ENCODE results near the gene C20orf173. TPM values are rescaled to one million over a fixed set of nuclear protein-coding genes. Genes with fewer than 3 reads are reported as not detected.
A peak's percentile ranks its signal among the peaks of the same experiment; 100 is the strongest.

Gene C20orf173, protein sequence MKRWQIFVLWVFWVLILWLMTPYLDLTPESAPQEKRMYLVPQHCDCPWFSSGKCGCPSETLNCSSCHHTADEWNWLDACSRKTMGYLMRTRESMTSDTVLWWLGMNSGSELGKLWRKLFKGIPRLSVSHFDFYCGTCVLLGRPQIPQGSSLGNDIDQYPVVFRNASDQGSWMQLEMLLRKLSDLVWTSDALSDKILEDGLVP
- not detected for total RNA-seq

DNA sequence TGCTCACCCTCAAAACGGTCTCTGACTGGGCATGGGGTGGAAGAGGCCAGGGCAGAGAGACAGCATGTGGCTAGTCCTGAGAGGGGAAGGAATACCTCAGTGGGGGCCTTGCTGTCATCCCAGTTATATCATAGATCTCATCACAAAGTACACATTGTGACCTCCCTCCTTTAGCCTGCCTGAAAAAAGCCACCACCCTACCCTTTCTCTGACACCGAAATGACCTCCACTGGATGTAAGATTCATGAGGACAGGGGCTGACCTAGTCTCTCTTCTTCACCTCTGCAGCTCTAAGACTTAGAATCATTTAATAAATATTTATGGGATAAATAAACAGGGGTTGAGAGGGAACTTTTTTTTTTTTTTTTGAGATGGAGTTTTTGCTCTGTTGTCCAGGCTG, at the start of gene C20orf173:
Gene C20orf173 (minus strand): TSS at position 101 of the 400 bp plus-strand sequence. CDS start 279 bp downstream, outside the sequence.
- Mint-ChIP-seq H3K27ac (no peak within 1 kb of the TSS), H3K36me3 (no peaks in the 10 kb centered on the region), H3K4me3 (no peak within 1 kb of the TSS), H3K4me1 (no peaks in the 10 kb centered on the region), H3K27me3 (no peaks in the 10 kb centered on the region), H3K9me3 (no peaks in the 10 kb centered on the region)
- no peak for DNase-seq

DNA sequence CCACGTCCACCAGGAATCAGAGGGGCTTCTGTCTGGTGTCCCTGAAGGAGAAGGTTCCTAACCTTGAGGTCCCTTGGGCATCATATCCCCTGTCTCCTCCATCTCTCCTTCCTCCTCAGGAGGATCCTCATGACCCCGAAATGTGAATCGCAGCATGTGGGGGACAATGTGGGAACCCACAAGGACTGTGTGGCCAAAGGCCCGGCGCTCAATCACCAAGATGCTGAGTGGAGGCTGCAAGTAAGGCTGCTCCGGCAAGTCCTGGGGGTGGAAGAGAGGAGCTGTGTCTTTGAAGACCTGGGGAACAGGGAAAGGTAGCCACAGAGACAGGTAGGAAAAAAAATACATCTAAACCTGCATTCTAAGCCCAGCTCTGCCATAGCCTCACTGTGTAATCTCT, 49.7 kb upstream of the C20orf173 start:
- H3K4me3 Mint-ChIP-seq, result no peak overlapping the region
- H3K4me1 Mint-ChIP-seq, result no peaks in the 10 kb centered on the region
- no peaks in the 10 kb centered on the region for H3K36me3 Mint-ChIP-seq
- no peak overlapping the region for H3K27ac Mint-ChIP-seq
- no peak for DNase-seq
- peaks cover 2% of the 10 kb centered on the region for H3K9me3 Mint-ChIP-seq
- peaks cover 6% of the 10 kb centered on the region for H3K27me3 Mint-ChIP-seq

DNA sequence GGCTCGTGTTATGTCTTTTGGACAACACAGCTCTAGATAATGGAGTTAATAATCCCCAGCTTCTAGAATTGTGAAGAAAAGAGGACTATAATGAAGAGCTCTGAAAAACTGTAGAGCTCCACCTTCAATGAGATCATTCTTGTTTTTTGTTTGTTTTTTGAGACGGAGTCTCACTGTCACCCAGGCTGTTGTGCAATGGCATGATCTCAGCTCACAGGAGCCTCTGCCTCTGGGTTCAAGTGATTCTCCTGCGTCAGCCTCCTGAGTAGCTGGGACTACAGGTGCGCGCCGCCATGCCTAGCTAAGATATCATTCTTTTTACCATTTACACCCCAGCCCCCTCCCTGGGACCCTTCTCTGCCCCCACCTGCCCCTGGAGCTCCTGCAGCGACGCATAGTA, 49.0 kb upstream of the C20orf173 start:
- H3K27me3 Mint-ChIP-seq, result peaks cover 6% of the 10 kb centered on the region
- H3K4me3 Mint-ChIP-seq, result no peak overlapping the region
- H3K4me1 Mint-ChIP-seq, result no peaks in the 10 kb centered on the region
- no peak overlapping the region for H3K27ac Mint-ChIP-seq
- no peaks in the 10 kb centered on the region for H3K36me3 Mint-ChIP-seq
- H3K9me3 Mint-ChIP-seq, result peaks cover 2% of the 10 kb centered on the region
- DNase-seq, result no peak

DNA sequence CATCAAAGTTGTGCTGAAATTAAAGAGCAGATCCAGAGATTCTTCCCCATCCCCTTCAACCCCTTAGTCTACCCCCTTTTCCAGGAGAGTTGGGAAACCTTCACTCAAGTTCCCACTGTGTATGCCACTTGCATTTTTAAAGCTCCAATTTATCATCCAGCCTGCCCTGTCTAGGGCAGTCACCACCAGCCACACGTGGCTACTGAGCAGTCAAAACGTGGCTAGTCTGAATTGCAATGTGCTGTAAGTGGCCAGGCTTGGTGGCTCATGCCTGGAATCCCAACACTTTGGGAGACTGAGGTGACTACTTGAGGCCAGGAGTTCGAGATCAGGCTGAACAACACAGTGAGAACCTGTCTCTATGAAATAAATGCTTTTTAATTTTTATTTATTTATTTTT, 47.4 kb upstream of the C20orf173 start:
- Mint-ChIP-seq H3K9me3 (peaks cover 9% of the 10 kb centered on the region), H3K27me3 (peaks cover 6% of the 10 kb centered on the region), H3K4me1 (no peaks in the 10 kb centered on the region), H3K36me3 (peaks cover 6% of the 10 kb centered on the region), H3K27ac (no peak overlapping the region), H3K4me3 (no peak overlapping the region)
- no peak for DNase-seq

DNA sequence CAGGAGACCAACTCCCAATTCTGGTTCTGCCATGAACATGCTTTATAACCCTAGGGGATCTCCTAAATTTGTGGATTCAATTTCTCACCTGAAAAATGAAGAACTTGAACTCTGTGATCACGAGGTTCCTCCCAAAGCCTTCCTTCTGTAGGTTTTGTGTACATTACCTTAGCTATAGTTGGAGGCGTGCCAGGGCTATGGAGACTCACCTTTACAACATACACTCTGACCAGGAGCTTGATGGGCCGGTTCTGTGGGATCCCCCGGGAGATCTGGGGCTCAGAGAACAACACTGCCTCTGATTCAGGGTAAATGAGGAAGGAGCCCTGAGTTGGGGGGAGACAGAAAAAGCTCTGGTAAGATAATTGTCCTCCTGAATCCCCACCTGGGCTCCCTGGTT, 46.5 kb upstream of the C20orf173 start:
- no peak overlapping the region for H3K4me3 Mint-ChIP-seq
- DNase-seq, result no peak
- peaks cover 9% of the 10 kb centered on the region for H3K9me3 Mint-ChIP-seq
- H3K27ac Mint-ChIP-seq, result no peak overlapping the region
- no peaks in the 10 kb centered on the region for H3K4me1 Mint-ChIP-seq
- peaks cover 6% of the 10 kb centered on the region for H3K36me3 Mint-ChIP-seq
- peaks cover 6% of the 10 kb centered on the region for H3K27me3 Mint-ChIP-seq

DNA sequence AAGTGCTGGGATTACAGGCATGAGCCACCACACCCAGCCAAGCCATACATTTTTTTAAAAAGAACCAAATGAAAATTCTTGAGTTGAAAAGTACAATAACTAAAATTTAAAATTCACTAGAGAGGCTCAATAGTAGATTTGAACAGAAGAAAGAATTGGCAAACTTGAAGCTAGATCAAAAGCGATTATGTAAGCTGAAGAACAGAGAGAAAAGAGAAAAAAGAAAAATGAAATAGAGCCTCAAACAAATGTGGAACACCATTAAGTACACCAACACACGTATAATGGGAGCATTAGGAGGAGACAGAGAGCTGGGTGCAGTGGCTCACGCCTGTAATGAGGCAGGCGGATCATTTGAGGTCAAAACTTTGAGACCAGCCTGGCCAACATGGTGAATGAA, 43.4 kb upstream of the C20orf173 start:
- H3K9me3 Mint-ChIP-seq, result peaks cover 9% of the 10 kb centered on the region
- H3K27ac Mint-ChIP-seq, result no peak overlapping the region
- no peak for DNase-seq
- peaks cover 6% of the 10 kb centered on the region for H3K36me3 Mint-ChIP-seq
- peaks cover 6% of the 10 kb centered on the region for H3K27me3 Mint-ChIP-seq
- no peak overlapping the region for H3K4me3 Mint-ChIP-seq
- no peaks in the 10 kb centered on the region for H3K4me1 Mint-ChIP-seq

DNA sequence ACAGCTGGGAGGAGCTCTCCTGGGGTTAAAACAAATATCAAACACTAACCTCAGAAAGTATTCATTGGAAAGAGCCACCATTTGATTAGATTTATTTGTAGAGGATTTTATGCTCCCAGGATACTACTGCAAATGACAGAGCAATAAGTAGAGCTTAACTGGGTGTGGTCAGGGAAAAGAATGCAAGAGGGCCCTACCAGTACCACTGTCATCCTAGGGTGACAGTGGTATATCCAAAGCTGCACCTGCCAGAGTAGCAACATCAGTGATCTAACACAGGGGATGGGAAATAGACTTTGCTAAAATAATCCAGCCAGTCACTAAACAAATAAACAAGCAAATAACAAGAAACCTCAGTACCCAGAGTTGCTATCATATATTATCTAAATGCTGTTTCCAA, 42.1 kb upstream of the C20orf173 start:
- Mint-ChIP-seq H3K9me3 (peaks cover 9% of the 10 kb centered on the region), H3K27ac (no peak overlapping the region), H3K27me3 (peaks cover 3% of the 10 kb centered on the region), H3K4me3 (no peak overlapping the region), H3K4me1 (no peaks in the 10 kb centered on the region), H3K36me3 (peaks cover 6% of the 10 kb centered on the region)
- DNase-seq, result no peak

DNA sequence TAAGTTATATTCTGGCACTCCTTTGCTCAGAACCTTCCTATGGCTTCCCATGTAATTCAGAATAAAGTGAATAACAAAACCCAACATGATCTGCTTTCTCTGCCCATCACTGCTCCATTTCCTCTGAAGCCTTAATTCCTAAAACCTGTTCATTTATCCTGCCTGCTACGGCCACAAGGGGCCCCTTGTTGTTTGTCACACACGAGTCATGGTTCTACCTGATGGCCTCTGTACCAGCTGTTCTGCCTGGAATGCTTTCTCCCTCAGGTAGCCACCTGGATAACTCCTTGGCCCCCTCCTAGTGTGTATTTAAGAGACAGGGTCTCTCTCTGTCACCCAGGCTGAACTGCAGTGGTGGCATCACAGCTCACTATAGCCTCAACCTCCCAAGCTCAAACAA, 39.2 kb upstream of the C20orf173 start:
- no peaks in the 10 kb centered on the region for H3K4me1 Mint-ChIP-seq
- no peak for DNase-seq

DNA sequence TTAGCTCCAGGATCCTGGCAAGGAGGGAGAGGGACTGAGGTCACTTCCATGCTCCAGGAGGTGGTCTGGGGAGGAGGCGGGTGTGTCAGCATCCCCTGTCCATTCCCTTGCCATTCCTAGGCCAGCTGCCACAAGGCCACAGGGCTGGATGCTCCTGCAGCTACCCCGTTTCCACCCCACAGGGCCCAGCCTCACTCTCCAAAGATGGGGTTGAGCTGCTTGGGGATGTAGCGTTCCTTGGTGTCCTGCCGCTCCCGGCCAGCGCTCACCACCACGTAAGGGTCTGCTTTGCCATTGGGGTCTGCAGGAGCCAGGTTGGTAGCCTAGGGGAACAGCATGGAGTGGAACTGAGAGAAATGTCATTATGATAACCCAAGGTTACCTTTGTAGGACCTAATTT, 35.5 kb upstream of the C20orf173 start:
- no peaks in the 10 kb centered on the region for H3K36me3 Mint-ChIP-seq
- H3K4me3 Mint-ChIP-seq, result no peak overlapping the region
- no peak overlapping the region for H3K27ac Mint-ChIP-seq
- no peak for DNase-seq
- H3K9me3 Mint-ChIP-seq, result no peaks in the 10 kb centered on the region
- H3K4me1 Mint-ChIP-seq, result no peaks in the 10 kb centered on the region
- no peaks in the 10 kb centered on the region for H3K27me3 Mint-ChIP-seq

More for the DNA sequence above, 39.2 kb upstream of the C20orf173 start:
- Mint-ChIP-seq H3K27me3 (no peaks in the 10 kb centered on the region), H3K9me3 (peaks cover 9% of the 10 kb centered on the region), H3K36me3 (peaks cover 6% of the 10 kb centered on the region), H3K27ac (no peak overlapping the region), H3K4me3 (no peak overlapping the region)

DNA sequence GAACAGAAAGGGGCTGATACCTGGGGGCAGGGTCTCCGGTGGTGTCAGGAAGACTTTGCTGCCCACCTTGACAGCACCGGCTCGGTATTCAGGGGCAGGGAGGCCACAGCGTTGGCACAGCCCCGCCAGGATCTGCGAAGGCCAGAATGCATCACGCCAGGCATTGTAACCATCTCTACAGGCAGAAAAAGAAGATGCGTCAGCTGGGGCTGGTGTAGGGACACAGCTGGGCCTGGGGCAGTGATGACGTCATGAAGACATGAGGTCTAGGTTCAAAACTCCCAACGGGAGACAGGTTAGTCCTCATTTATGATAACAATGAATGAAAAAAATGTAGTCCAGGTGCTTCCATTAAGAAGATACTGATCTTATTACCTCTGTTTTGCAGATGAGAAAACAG, 34.4 kb upstream of the C20orf173 start:
- no peaks in the 10 kb centered on the region for H3K4me1 Mint-ChIP-seq
- H3K27me3 Mint-ChIP-seq, result no peaks in the 10 kb centered on the region
- no peaks in the 10 kb centered on the region for H3K36me3 Mint-ChIP-seq
- DNase-seq, result no peak
- no peak overlapping the region for H3K27ac Mint-ChIP-seq
- H3K9me3 Mint-ChIP-seq, result no peaks in the 10 kb centered on the region
- no peak overlapping the region for H3K4me3 Mint-ChIP-seq

DNA sequence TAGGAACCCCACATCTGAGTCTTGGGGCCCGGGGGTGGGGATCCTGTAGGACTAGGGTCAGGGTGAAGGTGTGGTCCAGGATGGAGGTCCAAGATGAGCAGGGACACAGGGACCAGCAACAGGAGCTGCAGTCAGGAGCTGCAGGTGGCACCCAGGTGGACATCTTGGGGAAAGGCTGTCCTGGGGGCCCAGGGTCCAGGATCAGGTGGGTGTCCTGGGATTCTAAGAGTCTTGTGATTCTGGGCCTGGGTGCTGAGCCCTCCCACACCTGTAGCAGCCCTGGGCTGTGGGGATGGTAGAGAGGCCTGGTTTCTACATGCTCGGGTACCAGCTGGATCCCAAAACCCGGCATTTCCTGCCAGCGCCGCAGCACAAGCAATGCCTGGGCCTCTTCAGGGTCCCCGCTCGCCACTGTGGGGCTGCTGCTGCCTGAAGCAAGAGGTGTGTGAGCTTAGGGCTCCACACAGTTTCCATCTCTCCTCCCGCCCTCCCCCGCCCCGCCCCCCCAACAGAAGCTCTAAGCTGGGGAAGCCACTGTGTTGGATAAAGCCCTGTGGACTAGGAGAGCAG, 33.2 kb upstream of the C20orf173 start:
- Mint-ChIP-seq H3K9me3 (no peaks in the 10 kb centered on the region), H3K4me3 (no peak overlapping the region), H3K4me1 (no peaks in the 10 kb centered on the region), H3K36me3 (no peaks in the 10 kb centered on the region), H3K27me3 (no peaks in the 10 kb centered on the region), H3K27ac (no peak overlapping the region)
- no peak for DNase-seq

DNA sequence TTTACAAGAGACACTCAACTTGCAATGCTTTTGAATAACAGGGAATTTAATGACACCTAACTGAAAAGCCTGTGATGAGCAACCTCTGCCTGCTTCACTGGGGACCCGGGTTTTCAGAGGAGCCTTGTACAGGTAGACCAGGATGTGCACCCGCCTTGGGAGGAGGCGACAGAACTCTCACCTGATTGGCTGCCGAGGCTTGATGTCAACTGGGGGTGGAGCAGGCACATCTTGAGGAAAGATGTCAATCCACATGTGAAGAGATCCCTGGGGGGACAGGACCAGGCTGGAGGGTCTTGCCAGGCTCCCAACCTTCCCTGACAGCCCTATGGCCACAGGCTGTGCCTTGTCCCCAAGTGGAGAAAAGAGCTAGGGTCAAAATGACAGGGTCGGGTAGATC, 32.2 kb upstream of the C20orf173 start:
- no peak overlapping the region for H3K4me3 Mint-ChIP-seq
- H3K36me3 Mint-ChIP-seq, result no peaks in the 10 kb centered on the region
- H3K4me1 Mint-ChIP-seq, result no peaks in the 10 kb centered on the region
- H3K27ac Mint-ChIP-seq, result no peak overlapping the region
- H3K27me3 Mint-ChIP-seq, result no peaks in the 10 kb centered on the region
- no peaks in the 10 kb centered on the region for H3K9me3 Mint-ChIP-seq
- DNase-seq, result no peak

DNA sequence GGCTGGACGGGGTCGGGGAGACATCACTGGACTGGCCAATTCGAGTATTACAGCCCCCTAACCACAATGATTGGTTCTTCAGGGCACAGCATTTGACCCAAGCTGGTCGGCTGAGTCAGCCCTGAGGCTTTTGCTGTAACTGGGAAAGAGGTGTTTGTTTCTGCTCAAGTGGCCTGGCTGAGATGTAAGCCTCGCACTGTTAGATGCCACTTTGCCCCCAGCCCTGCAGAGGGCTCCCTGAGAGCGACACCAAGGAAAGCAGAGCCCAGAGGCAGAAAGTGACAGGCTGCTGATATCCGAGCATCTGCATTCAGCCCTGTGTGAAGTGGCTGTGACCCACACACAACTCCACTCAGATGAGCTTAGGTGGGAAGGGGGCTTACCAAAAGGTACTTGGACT, 31.8 kb upstream of the C20orf173 start:
- Mint-ChIP-seq H3K9me3 (no peaks in the 10 kb centered on the region), H3K27ac (no peak overlapping the region), H3K4me1 (no peaks in the 10 kb centered on the region), H3K36me3 (no peaks in the 10 kb centered on the region), H3K4me3 (no peak overlapping the region), H3K27me3 (no peaks in the 10 kb centered on the region)
- peak; percentile 12 for DNase-seq

DNA sequence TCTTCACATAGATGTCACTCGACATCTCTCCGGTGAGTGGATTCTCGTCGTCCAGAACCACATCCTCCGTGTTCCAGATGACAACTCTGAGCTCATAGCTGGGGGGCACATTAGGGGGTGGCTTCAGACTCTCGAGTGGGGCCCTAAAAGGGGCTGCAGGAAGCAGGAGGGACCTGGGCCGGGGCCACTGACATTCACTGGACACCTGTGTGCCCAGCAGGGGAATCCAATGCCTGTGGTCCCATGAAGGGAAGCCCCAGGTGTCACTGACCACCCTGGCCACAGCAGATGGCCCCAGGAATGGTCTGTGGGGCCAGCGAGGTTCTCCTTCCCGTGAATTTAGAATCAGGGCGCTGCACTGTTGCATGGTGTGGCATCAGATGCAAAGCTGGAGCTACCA, 31.1 kb upstream of the C20orf173 start:
- Mint-ChIP-seq H3K36me3 (no peaks in the 10 kb centered on the region), H3K4me3 (no peak overlapping the region), H3K9me3 (no peaks in the 10 kb centered on the region), H3K27me3 (no peaks in the 10 kb centered on the region), H3K27ac (no peak overlapping the region), H3K4me1 (no peaks in the 10 kb centered on the region)
- no peak for DNase-seq

DNA sequence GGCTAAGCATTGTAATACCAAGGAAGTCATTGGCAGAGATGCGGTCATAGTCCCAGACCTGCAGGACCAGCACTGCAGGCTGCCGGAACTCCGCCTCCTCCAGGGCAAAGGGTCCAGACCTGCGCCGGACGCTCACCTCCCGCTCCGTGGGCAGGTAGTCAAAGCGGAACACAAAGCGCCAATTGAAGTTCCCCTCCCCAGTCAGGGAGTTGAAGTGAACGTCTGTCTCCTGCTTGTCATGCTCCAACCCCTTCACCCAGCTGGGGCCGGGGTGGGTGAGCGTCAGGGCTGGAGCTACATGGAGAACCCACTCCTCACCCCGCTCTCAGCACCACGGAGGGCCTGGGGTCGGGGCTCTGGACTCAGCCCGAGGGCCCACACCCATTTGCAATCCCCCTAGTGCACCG, 30.7 kb upstream of the C20orf173 start:
- H3K9me3 Mint-ChIP-seq, result no peaks in the 10 kb centered on the region
- no peak for DNase-seq

DNA sequence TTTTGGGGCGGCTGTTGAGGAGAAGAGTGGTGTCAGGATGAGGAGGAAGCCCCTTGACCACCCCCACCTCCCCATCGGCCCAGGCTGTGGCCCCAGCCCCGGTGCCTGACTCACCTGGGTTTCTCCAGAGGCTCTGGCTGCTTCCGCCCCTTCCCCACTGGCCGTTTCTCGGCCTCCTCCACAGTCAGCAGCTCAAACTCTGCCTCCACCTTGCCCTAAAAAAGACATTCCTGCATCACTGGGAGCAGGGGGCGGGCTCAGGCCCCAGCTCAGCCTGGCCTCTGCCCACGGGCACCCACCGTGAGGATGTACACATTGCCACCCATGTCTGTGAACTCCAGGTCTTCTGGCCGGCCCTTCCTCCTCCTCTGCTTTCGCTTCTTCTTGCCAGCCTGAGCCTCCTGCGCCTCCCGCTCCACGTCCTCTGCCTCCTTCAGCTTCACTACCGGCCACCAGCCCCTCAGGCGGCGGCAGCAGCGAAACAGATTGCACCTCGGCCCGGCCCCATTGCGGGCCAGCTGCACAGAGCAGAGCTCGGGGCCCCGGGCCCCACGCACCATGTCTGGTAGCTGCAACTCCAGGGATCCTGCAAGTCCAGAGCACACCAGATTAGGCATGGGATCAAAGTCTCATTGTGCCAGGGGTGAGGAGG, 29.7 kb upstream of the C20orf173 start:
- Mint-ChIP-seq H3K27ac (peak overlapping the region; percentile 22), H3K9me3 (no peaks in the 10 kb centered on the region), H3K4me1 (no peaks in the 10 kb centered on the region), H3K4me3 (no peak overlapping the region), H3K27me3 (no peaks in the 10 kb centered on the region), H3K36me3 (no peaks in the 10 kb centered on the region)
- no peak for DNase-seq

More for the DNA sequence above, 30.7 kb upstream of the C20orf173 start:
- H3K4me1 Mint-ChIP-seq, result no peaks in the 10 kb centered on the region
- no peaks in the 10 kb centered on the region for H3K36me3 Mint-ChIP-seq
- no peaks in the 10 kb centered on the region for H3K27me3 Mint-ChIP-seq
- no peak overlapping the region for H3K27ac Mint-ChIP-seq
- H3K4me3 Mint-ChIP-seq, result no peak overlapping the region
